ENCODE data around the gene HYAL3. TPM values are rescaled to one million over a fixed set of nuclear protein-coding genes. Genes with fewer than 3 reads are reported as not detected.
"Not testable (repeated sequence)": the region's sequence is repeated elsewhere in the genome, so short reads cannot be mapped to it uniquely, and the experiment has no call there.

HYAL3 gene
- total RNA-seq, 1 donor from 2014 or later, result 26.2 TPM

DNA sequence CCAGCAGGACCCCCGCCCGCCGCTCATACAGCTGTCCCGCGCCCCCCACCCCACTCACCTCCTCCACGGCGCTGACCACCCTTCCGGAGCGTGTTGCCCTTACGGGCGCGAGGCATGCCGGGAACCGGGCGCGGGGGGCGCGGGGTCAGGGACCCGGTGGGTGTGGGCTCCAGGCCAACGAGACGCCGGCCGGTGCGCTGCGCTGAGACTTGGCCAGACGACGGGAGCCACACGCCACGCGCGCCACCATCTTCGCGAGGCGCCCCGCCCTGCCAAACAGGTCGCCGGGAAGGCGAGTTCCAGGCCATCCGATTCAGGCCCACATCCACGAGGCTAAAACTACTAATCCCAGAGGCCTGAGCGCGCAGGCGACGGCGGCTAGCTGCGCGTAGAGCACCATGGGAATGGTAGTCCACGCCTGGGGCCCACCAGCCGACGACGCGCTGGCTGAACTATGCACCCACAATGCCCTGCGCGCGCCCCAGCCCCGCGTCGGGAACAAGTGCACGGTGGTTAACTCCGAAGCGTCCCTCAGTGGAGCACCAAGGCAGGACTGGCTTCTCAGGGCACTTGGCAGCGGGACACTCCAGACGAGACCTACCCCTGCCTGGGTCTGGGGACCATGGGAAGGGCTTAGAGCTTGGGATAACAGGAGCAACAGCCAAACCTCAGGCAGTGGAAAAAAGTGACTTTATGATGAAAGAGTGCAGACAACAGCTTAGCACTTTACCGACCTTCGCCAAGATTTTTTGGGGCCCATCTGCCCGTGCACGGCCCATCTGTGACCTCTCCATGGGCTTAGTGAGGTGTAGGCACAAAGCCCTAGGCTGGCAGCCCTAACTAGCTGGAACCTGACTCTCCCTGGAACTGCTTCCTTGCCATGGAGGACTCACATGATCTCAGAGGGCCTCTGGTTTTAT, 6.8 kb downstream of the HYAL3 start, which contains the start of gene IFRD2:
Gene IFRD2, minus strand, starts transcription at position 271 of the 920 bp plus-strand sequence. Its CDS starts 155 bp downstream, at position 116.
- peak; percentile 98 for DNase-seq (ENCODE audit: low read depth in 2 of 2)

DNA sequence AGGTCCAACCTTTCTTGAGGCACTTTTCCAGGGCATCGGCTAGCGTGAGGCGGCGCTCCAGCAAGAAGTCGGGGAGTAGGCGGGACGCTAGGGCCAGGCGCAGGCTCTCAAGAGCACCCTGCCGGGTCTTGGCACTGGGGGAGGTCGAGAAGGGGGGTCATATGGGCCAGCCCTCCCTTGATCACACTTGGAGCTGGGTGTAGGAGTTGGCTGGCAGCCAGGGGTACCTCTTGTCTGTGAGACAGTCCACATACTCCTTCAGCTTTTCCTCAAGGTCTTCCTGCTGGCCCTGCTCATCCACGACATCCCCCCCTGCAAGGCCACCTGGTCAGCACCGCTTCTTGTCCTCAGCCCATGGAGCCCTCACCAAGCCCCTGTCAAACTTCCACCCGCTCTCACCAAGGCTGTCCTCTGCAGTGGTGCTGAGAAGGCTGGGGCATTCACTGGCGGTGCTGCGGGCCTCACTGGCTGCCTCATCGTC, 9.0 kb downstream of the HYAL3 start:
- no peak for DNase-seq (ENCODE audit: low read depth in 2 of 2)

DNA sequence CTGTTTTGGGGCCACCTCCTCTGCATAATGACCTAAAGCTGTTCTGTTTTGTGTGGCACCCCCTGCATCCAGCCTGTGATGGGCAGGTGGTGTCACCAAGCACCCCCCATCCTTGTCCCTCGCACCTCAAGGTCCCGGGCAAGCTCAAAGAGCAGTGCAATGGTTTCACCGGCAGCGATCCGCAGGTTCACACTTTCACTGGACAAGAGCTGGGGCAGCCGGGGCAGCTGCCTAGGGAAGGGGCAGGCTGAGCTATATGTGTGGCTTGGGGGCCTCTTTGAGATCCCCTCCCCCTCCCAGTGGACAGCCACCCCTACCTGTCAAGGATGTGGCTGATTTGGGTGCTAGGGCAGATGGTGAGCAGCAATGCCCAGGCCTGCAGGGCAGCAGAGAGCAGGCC, 10.1 kb downstream of the HYAL3 start:
- DNase-seq (ENCODE audit: low read depth in 2 of 2), result no peak

DNA sequence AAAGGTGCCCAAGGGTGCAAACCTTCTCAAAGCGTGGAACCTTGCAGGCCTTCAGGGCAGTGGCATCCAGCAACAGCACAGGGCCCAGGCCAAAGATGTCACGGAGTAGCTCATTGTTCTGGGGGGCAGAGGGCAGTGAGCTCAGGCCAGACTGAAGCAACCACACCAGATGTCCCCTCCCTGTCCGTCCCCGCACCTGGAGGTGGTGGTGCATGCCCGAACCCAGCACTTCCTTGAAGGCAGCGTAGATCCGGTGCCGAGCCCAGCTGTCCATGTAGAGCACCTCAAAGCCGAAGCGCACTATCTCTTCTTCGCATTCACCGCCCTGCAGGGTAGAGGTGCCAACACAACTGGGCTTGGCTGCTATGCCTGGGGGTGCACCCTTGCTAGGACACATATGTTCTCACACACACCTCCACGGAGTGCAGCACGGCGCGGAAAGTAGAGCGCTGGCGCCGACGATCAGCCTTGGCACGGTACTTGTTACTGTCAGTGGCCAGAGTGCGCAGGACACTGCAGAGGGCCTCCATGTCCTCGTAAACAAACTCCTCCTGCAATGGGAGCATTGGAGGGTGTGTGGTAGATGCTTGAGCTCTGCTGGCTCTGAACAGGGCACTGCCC, 10.7 kb downstream of the HYAL3 start:
- DNase-seq (ENCODE audit: low read depth in 2 of 2), result no peak

DNA sequence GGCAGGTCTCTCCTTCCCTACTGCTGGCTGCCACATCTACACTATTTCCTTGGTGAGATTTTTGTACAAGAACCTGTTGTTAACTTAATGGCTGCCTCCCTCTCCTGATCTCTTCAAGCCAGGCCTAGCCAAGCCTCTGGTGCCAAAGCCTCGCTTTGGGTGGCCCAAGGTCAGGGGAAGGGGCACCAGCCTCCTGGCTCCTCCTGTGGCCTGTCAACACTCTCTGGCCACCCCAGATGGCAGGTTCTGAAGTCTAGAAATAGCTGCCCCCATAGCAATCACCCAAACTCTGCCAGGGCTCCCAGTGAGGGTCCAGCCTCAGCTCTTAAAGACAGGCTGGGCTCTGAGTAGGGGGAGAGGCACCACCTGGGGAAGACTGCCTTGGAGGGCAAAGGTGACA, 11.9 kb downstream of the HYAL3 start:
- no peak for DNase-seq (ENCODE audit: low read depth in 2 of 2)

DNA sequence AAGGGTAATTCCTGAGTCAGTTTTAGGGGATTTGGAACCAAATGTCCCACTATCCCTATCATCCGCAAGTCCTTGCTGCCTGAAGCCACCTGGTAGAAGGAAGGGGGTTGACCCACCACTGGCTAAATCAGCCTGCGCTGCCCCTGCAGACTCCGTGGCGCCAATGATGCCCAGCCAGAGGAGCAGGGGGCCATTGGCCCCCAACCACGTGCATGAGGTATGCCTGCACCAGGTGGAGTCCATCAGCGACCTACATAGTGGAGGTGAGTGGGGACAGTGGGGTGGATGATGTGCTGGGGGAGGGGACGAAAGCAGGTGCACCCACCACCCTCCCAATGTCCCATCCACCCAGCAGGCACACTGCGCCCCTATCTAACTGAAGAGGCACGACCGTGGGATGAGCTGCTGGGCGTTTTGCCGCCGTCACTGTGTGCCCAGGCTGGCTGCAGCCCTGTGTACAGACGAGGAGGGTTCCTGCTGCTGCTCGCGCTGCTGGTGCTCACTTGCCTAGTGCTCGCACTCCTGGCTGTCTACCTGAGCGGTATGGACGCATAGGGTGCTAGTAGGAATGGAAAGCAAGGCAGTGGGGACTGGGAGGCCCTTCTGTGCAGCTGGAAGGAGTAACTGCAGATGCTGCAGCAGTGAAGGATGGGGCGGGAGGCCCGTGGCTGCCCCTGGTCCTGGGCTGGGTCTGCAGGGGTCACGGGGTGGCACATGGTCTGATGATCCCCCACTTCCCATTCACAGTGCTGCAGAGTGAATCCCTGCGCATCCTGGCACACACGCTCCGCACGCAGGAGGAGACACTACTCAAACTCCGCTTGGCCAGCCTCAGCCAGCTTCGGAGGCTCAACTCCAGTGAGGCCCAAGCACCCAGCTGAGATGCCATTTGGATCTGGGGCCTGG, 12.6 kb downstream of the HYAL3 start:
- no peak for DNase-seq (ENCODE audit: low read depth in 2 of 2)

DNA sequence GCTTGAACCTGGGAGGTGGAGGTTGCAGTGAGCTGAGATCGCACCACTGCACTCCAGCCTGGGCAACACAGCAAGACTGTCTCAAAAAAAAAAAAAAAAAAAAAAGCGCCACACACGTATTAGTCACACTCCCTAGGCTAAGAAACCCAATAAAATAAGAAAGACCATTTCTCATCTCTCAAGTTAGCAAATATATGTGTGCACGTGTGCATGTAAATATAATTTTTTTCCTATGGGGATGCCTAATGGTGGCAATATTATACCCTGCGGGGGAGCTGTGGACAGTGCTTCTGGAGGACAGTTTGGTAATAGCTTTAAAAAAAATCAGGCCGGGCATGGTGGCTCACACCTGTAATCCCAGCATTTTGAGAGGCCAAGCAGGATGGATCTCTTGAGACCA, 15.1 kb downstream of the HYAL3 start:
- DNase-seq (ENCODE audit: low read depth in 2 of 2), result not testable (repeated sequence)

DNA sequence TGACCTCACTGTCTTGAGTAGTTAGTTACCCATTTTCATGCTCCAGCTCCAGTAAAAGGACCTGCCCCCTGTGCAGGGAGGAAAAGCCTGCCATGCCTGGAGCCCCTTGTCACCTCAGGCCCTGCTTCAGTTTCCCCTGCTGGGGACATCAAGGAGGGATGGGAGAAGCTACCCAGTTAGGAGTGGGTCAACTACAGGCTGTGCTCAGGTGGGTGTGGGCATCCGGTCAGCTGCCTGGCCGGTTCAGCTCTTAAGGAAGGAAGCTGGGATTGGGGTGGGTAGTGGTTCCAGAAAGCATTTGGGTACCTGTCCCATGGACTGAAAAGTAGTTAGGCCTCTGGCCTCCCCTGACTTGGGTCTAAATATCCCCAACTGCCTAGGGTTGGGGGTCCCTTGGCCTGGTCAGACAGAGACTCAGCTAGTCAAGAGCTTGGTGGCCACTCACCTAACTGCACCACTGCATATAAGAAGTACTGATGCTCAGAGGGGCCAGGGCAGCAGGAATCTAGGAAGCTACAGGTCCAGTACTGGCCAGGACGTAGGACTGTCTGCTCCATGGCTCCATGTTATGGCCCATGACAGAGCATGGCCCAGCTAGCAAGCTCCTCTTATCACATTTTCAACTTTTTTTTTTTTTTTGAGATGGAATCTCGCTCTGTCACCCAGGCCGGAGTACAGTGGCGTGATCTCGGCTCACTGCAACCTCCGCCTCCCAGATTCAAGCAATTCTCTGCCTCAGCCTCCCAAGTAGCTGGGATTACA, 19.8 kb downstream of the HYAL3 start:
- no peak for DNase-seq (ENCODE audit: low read depth in 2 of 2)

DNA sequence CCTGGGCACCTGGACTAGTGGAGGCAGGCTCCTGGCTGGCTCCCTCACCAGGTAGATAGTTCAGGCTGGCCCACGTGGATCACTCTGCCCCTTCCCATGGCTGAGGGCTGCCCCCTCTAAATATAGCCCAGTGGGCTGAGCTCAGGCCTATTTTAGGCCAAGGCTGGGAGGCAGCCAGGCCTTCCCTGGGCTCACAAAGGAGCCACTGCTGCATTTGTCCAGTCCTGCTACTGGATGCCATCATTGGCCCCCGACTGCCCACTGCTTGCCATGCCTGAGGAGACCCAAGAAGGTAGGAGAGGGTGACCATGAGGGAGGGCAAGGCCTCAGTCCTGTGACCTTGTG, 20.4 kb downstream of the HYAL3 start, which contains the start of gene LSMEM2:
Gene LSMEM2, plus strand, starts transcription at position 208 of the 345 bp plus-strand sequence. Its CDS starts 27 bp downstream, at position 235.
- DNase-seq (ENCODE audit: low read depth in 2 of 2), result no peak

DNA sequence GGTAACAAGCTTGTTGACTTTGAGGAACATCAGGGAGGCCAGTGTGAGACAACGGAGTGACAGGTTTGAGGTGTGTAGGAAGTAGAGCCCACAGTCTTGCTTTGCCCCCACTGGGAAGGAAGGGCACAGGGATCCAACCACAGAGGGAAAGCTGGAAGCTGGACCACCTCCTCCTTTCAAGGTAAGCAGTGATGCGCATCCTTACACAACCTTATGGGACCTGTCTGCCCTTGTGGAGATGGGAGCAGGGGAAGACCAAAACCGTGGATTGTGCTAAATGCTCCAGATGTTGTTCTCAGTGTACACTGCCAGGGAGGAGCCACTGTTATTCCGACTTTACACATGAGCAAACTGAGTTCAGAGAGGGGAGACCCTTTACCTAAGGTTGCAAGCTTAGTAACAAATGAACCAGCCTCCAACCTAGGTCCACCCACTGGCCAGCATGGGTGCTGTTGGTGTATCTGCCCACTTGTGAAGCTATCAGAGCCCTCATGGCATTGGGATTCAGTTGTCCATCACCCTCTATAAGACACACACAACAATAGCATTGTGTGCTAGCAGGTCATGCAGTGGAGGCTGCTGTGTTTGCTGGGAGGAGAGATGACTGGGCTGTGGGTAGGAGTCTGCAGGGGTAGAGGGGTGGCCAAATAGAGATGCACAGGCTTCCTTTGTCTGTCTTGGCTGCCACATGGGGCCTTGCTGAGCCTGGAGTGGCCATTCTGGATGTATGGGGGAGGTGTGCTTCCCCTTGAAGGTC, 20.9 kb downstream of the HYAL3 start:
- DNase-seq (ENCODE audit: low read depth in 2 of 2), result no peak

DNA sequence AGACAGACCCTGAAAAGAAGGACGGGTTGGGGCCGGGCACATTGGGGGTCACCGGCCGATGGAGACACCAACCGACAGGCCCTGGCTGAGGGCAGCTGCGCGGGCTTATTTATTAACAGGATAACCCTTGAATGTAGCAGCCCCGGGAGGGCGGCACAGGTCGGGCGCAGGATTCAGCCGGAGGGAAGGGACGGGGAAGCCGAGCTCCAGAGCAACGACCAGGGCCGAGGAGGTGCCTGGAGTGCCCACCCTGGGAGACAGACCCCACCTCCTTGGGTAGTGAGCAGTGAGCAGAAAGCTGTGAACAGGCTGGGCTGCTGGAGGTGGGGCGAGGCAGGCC, 22.5 kb downstream of the HYAL3 start:
- no peak for DNase-seq (ENCODE audit: low read depth in 2 of 2)

DNA sequence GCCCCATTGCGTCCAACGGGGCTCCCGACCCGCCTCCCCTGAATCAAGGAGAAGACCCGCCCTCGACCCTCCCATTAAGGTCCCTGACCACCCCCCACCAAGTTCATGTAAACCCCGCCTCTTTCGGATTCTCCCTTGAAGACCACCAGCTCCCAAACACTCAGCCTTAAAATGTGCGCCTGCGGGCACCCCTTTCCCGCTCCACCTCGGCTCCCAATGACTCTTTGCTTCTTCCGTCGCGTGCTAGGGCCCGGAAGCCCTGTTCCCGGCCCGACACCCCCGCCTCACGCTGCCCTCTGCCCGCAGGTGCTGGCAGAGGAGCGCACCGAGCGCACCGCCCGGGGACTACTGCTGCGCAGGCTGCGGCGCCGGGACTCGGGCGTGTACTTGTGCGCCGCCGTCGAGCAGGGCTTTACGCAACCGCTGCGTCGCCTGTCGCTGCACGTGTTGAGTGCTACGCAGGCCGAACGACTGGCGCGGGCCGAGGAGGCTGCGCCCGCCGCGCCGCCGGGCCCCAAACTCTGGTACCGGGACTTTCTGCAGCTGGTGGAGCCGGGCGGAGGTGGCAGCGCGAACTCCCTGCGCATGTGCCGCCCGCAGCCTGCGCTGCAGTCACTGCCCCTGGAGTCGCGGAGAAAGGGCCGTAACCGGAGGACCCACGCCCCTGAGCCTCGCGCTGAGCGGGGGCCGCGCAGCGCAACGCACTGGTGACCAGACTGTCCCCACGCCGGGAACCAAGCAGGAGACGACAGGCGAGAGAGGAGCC, 23.0 kb downstream of the HYAL3 start:
- DNase-seq (ENCODE audit: low read depth in 2 of 2), result no peak

DNA sequence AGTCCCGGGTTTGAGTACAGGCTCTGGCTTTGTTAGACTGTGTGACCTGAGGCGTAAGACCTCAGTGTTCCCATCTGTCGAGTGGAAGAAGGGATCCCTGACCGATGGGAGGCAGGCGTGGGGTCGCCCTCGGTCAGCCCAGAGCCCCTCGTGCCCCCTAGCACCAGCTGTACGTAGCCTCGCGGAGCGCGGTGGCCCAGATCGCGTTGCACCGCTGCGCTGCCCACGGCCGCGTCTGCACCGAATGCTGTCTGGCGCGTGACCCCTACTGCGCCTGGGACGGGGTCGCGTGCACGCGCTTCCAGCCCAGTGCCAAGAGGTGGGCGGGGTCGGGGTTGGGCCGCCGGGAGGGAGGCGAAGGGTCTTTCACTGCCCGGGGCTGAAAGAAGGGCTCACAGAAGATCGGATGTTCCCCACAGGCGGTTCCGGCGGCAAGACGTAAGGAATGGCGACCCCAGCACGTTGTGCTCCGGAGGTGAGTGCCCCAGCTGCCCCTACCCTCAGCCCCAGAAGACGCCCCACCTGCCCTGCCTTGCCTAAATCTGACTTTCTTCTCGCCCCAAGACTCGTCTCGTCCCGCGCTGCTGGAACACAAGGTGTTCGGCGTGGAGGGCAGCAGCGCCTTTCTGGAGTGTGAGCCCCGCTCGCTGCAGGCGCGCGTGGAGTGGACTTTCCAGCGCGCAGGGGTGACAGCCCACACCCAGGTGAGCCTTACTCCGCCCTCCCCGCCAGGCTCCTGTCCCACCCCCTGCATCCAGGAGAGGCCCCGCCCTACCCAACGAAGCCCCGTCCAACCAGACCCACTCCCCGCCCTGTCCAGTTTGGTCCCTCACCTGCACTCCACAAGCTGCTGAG, 23.8 kb downstream of the HYAL3 start:
- DNase-seq (ENCODE audit: low read depth in 2 of 2), result peak in 1 of 2 donors; percentile 32

DNA sequence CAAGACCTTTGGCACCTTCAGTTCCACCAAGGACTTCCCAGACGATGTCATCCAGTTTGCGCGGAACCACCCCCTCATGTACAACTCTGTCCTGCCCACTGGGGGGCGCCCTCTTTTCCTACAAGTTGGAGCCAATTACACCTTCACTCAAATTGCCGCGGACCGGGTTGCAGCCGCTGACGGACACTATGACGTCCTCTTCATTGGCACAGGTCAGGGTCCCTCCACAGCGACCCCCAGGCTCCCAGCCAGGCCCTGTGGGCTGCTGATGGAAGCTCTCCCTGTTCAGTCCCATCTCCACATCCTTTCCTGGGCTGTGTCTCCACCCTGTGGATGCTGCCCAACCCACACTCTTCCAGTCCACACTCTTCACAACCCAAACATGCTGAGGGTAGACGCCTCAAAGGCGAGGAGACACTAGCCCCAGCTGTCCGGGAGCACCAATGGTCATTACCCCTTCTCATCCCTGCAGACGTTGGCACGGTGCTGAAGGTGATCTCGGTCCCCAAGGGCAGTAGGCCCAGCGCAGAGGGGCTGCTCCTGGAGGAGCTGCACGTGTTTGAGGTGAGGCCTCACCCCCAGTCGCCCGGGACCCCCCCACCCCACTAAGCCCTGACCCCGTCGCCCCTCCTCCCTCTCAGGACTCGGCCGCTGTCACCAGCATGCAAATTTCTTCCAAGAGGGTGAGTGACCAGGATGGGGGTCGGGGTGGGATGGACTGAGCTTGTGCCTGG, 24.7 kb downstream of the HYAL3 start:
- peak; percentile 77 to 83 for DNase-seq (ENCODE audit: low read depth in 2 of 2)

DNA sequence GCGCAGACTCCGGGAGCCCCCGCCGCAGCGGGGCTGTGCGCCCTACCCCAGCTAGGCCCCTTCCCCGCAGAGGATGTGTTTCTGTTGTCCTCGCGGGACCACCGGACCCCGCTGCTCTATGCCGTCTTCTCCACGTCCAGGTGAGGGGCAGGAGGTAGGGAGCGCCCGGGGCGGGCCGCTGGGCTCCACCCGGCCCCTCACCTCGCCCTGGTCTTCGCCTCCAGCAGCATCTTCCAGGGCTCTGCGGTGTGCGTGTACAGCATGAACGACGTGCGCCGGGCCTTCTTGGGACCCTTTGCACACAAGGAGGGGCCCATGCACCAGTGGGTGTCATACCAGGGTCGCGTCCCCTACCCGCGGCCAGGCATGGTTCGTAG, 25.5 kb downstream of the HYAL3 start:
- DNase-seq (ENCODE audit: low read depth in 2 of 2), result no peak

DNA sequence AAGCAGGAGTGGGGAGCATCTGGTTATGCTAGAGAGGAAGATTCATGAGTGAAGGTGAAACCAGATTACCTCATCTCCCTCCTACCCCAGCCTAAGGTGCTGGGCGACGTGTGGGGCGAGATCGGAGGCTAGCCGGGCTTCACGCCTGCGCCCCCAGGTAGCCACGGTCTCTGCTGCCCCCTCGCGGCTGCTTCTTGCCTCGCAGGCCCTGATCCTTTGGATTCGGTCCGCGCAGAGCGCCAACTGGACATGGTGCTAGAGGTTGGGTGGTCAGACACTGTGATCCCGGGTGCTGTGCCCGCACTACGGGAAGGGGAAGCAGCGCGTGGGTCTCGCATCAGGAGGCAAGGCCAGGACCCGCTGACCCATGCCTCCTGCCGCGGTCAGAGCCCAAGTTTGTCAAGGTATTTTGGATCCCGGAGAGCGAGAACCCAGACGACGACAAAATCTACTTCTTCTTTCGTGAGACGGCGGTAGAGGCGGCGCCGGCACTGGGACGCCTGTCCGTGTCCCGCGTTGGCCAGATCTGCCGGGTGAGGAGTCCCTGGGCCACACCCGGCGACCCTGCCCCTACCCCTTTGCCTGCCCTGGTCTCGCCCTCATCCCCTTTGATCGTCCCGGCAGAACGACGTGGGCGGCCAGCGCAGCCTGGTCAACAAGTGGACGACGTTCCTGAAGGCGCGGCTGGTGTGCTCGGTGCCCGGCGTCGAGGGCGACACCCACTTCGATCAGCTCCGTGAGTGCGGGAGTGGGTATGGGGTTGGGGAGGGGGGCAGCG, 26.1 kb downstream of the HYAL3 start:
- DNase-seq (ENCODE audit: low read depth in 2 of 2), result peak; percentile 74 to 83

DNA sequence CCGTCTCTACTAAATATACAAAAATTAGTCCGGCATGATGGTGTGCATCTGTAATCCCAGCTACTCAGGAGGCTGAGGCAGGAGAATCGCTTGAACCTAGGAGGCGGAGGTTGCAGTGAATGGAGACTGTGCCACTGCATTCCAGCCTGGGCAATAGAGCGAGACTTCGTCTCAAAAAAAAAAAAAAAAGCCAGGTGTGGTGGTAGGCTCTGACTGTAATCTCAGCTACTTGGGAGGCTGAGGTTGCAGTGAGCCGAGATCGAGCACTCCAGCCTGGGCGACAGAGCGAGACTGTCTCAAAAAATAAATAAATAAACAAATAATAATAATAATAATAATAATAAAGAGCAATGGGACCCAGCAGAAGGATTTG, 26.7 kb downstream of the HYAL3 start:
- not testable (repeated sequence) for DNase-seq (ENCODE audit: low read depth in 2 of 2)
